ENCODE results near the gene POC1B. TPM values are rescaled to one million over a fixed set of nuclear protein-coding genes. Genes with fewer than 3 reads are reported as not detected.
A peak's percentile ranks its signal among the peaks of the same experiment; 100 is the strongest.

Gene POC1B
- total and polyA plus RNA-seq, 2 donors (not counting 3 experiments of a cell fraction or from before 2014, with no cell fraction given) = 7.1 to 18.2 TPM

- Histone ChIP-seq H2AFZ (ENCODE audit: low read depth, low read length) (no peak overlapping the region), H3K36me3 (ENCODE audit: control insufficient read depth in 2 of 2, extremely low read depth in 1 of 2, insufficient read depth in 2 of 2, low read length in 2 of 2) (no peaks in the 10 kb centered on the region), H3K79me2 (ENCODE audit: control insufficient read depth, insufficient read depth, low read length) (no peaks in the 10 kb centered on the region), H3K4me3 (replicated peaks in 1 of 3; ENCODE audit: insufficient read depth in 1 of 3, low read depth in 1 of 3, low read length in 3 of 3) (peak overlapping the region in 1 of 3 experiments; percentile 6), H3K4me1 (ENCODE audit: control insufficient read depth, extremely low read depth, insufficient read depth, low read length) (peaks cover 33% of the 10 kb centered on the region), H3K9me1 (replicated peaks; ENCODE audit: control insufficient read depth, extremely low read depth, insufficient read depth, low read length) (no peaks in the 10 kb centered on the region), H3K9ac (replicated peaks; ENCODE audit: extremely low read depth, insufficient read depth, low read length) (peak overlapping the region; percentile 54), H3K27ac (ENCODE audit: insufficient read depth, low read depth, low read length) (peak overlapping the region; percentile 80), H3K27me3 (ENCODE audit: control insufficient read depth in 2 of 2, insufficient read depth in 2 of 2, low read length in 2 of 2) (no peaks in the 10 kb centered on the region), H4K20me1 (replicated peaks; ENCODE audit: control insufficient read depth, extremely low read depth, insufficient read depth, low read length) (no peaks in the 10 kb centered on the region), H3K9me3 (replicated peaks; ENCODE audit: control insufficient read depth, insufficient read depth, low read length) (no peaks in the 10 kb centered on the region), H3K4me2 (ENCODE audit: insufficient read depth, low read length) (peak overlapping the region; percentile 58)
- peak; percentile 92 for FAIRE-seq
- dilution Hi-C loops (cut with MboI; ENCODE audit: extremely low pct_ligation_motif_present, low sequenced_read_pairs) (no loop called here), intact Hi-C loops (cut with micrococcal nuclease) (loop anchor here (1.0 to 5.0 kb wide), 4 partner anchors 14 to 1272 kb away; partner anchors contain the start of gene DUSP6)
- BruUV-seq (replicated peaks) = TSS peak; percentile 49
- CTCF ChIA-PET = interaction anchor here (1.2 to 1.9 kb wide), 4 partner anchors 9 to 72 kb away, joined by 3 to 8 read pairs (median 4); partner anchors contain the start of gene DUSP6
- POLR2A ChIA-PET = interaction anchor here (2.0 kb wide), 1 partner anchor 38 kb away, joined by 10 read pairs; the partner anchor contains the start of gene DUSP6
- peak; percentile 89 for DNase-seq (ENCODE audit: low read depth, low spot score)
- TF ChIP-seq JUN (IDR thresholded peaks at IDR 0.05; ENCODE audit: borderline replicate concordance, insufficient read depth, insufficient read length, low read depth) (peak; percentile 16), POLR2A (IDR thresholded peaks at IDR 0.05; ENCODE audit: low read depth, low read length) (no peak), FOS (IDR thresholded peaks at IDR 0.05; ENCODE audit: borderline replicate concordance, insufficient read depth, low read length) (peak; percentile 25), GATA2 (IDR thresholded peaks at IDR 0.05; ENCODE audit: insufficient read depth, insufficient read length, low read depth, low read length) (peak; percentile 78)
Observed at GRCh38 chr12:89389755-89390661, 135.8 kb downstream of the POC1B start.

DNA sequence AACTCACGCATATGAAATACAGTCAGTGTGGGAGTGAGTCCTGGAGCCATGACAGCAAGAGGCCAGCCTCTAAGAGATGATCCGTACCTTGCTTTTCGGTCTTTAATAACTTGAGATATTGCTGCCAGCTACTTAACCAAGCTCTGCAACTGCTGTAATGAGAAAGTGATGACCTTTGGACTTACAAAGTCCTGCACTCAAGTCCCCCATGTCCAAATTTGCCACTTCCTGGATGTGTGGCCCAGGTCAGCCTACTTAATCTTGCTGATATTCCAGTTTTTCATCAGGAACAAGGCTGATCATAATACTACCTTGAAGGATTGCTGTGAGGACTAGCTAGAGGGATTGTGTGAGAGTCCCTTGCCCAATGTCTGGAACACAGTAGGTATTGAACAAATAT, 139.7 kb downstream of the POC1B start:
- dilution Hi-C loops (cut with MboI; ENCODE audit: extremely low pct_ligation_motif_present, low sequenced_read_pairs) = no loop called here
- no peak for TF ChIP-seq EZH2 (IDR thresholded peaks at IDR 0.05; ENCODE audit: borderline replicate concordance, low read depth, low read length, severe bottlenecking)
- TF ChIP-seq MYC (IDR thresholded peaks at IDR 0.05; ENCODE audit: low read depth, low read length) = no peak
- TF ChIP-seq POLR2A (IDR thresholded peaks at IDR 0.05; ENCODE audit: low read depth, low read length) = no peak
- TF ChIP-seq POLR2AphosphoS5 (IDR thresholded peaks at IDR 0.05; ENCODE audit: insufficient read depth, low read depth, low read length) = no peak
- TF ChIP-seq GATA2 (IDR thresholded peaks at IDR 0.05; ENCODE audit: insufficient read depth, insufficient read length, low read depth, low read length) = no peak
- TF ChIP-seq FOS (IDR thresholded peaks at IDR 0.05; ENCODE audit: borderline replicate concordance, insufficient read depth, low read length) = no peak
- no peak for TF ChIP-seq MAX (IDR thresholded peaks at IDR 0.05; ENCODE audit: insufficient read depth, insufficient read length)
- no peak for TF ChIP-seq JUN (IDR thresholded peaks at IDR 0.05; ENCODE audit: borderline replicate concordance, insufficient read depth, insufficient read length, low read depth)
- TF ChIP-seq CTCF (IDR thresholded peaks at IDR 0.05; ENCODE audit: extremely low read depth in 1 of 2, insufficient read depth in 1 of 2, low read depth in 1 of 2, low read length in 2 of 2) = no peak
- no TSS peak for BruUV-seq (replicated peaks)
- Histone ChIP-seq H3K9me1 (replicated peaks; ENCODE audit: control insufficient read depth, extremely low read depth, insufficient read depth, low read length) (no peaks in the 10 kb centered on the region), H3K27me3 (ENCODE audit: control insufficient read depth in 2 of 2, insufficient read depth in 2 of 2, low read length in 2 of 2) (no peaks in the 10 kb centered on the region), H3K4me2 (ENCODE audit: insufficient read depth, low read length) (no peak overlapping the region), H3K79me2 (ENCODE audit: control insufficient read depth, insufficient read depth, low read length) (no peaks in the 10 kb centered on the region), H4K20me1 (replicated peaks; ENCODE audit: control insufficient read depth, extremely low read depth, insufficient read depth, low read length) (no peaks in the 10 kb centered on the region), H3K4me3 (replicated peaks in 1 of 3; ENCODE audit: insufficient read depth in 1 of 3, low read depth in 1 of 3, low read length in 3 of 3) (no peak overlapping the region), H3K9me3 (replicated peaks; ENCODE audit: control insufficient read depth, insufficient read depth, low read length) (no peaks in the 10 kb centered on the region), H3K9ac (replicated peaks; ENCODE audit: extremely low read depth, insufficient read depth, low read length) (no peak overlapping the region), H3K36me3 (ENCODE audit: control insufficient read depth in 2 of 2, extremely low read depth in 1 of 2, insufficient read depth in 2 of 2, low read length in 2 of 2) (no peaks in the 10 kb centered on the region), H3K4me1 (ENCODE audit: control insufficient read depth, extremely low read depth, insufficient read depth, low read length) (peaks cover 35% of the 10 kb centered on the region), H3K27ac (ENCODE audit: insufficient read depth, low read depth, low read length) (no peak overlapping the region), H2AFZ (ENCODE audit: low read depth, low read length) (no peak overlapping the region)
- FAIRE-seq = no peak
- DNase-seq (ENCODE audit: low read depth, low spot score) = no peak
- CTCF ChIA-PET = no interaction called here
- POLR2A ChIA-PET = no interaction called here
- intact Hi-C loops (cut with micrococcal nuclease) = loop anchor here (5.0 kb wide), 1 partner anchor 1276 kb away; no protein-coding TSS in a partner anchor

Measured in endothelial cell of umbilical vein (primary cell).